HG03520 (cell line): Measurements from ENCODE around the gene TAS2R39.
"Not testable (repeated sequence)": the region's sequence is repeated elsewhere in the genome, so short reads cannot be mapped to it uniquely, and the experiment has no call there.

ENCODE experiments used
- ATAC-seq: cut with Tn5 transposase; IDR thresholded peaks from one replicate; pipeline ENCODE4 v1.9.1; 2021; ENCODE audit warnings: mild to moderate bottlenecking, moderate library complexity; ENCODE audit not compliant: unreplicated experiment

The TAS2R39 gene

GRCh38 chr7:143183024-143183423 lies at the start of gene TAS2R39:
TSS of gene TAS2R39 (plus strand) at chr7:143183419. CDS start at chr7:143183419, 0 bp downstream.
- no peak for ATAC-seq

- ATAC-seq: no peak
Measured at GRCh38 chr7:143147070-143147469, 36.1 kb upstream of the TAS2R39 start.

- no peak for ATAC-seq
Measured at GRCh38 chr7:143148050-143148449, 35.2 kb upstream of the TAS2R39 start.

- no peak for ATAC-seq
Measured at GRCh38 chr7:143148651-143149050, 34.6 kb upstream of the TAS2R39 start.

GRCh38 chr7:143150696-143151095 lies 32.5 kb upstream of the TAS2R39 start:
- not testable (repeated sequence) for ATAC-seq

GRCh38 chr7:143158617-143159016 lies 24.6 kb upstream of the TAS2R39 start:
- ATAC-seq: not testable (repeated sequence)

- no peak for ATAC-seq
Measured at GRCh38 chr7:143171697-143172096, 11.5 kb upstream of the TAS2R39 start.

- ATAC-seq: no peak
Measured at GRCh38 chr7:143172354-143172753, 10.9 kb upstream of the TAS2R39 start.

GRCh38 chr7:143176128-143176527 lies 7.1 kb upstream of the TAS2R39 start:
- no peak for ATAC-seq

- ATAC-seq: no peak
Measured at GRCh38 chr7:143177374-143178119, 5.7 kb upstream of the TAS2R39 start.

- not testable (repeated sequence) for ATAC-seq
Measured at GRCh38 chr7:143180771-143181170, 2.4 kb upstream of the TAS2R39 start.

GRCh38 chr7:143181349-143181748 lies 1.9 kb upstream of the TAS2R39 start:
- ATAC-seq: no peak

GRCh38 chr7:143185551-143185950 lies 2.3 kb downstream of the TAS2R39 start:
- ATAC-seq: no peak

GRCh38 chr7:143188994-143189393 lies 5.8 kb downstream of the TAS2R39 start:
- ATAC-seq: no peak

GRCh38 chr7:143193880-143194279 lies 10.7 kb downstream of the TAS2R39 start:
- no peak for ATAC-seq

GRCh38 chr7:143199040-143199439 lies 15.8 kb downstream of the TAS2R39 start:
- ATAC-seq: no peak

GRCh38 chr7:143202161-143202560 lies 18.9 kb downstream of the TAS2R39 start:
- no peak for ATAC-seq

- ATAC-seq: no peak
Measured at GRCh38 chr7:143203386-143203785, 20.2 kb downstream of the TAS2R39 start.

GRCh38 chr7:143205560-143206293 lies 22.5 kb downstream of the TAS2R39 start:
- no peak for ATAC-seq

GRCh38 chr7:143210541-143210940 lies 27.3 kb downstream of the TAS2R39 start:
- ATAC-seq: no peak

GRCh38 chr7:143213478-143213877 lies 30.3 kb downstream of the TAS2R39 start:
- not testable (repeated sequence) for ATAC-seq
